Progenitor cell of endocrine pancreas (in vitro differentiated cells): Measurements from ENCODE around the gene SPTLC3. TPM values are rescaled to one million over a fixed set of nuclear protein-coding genes. Genes with fewer than 3 reads are reported as not detected.
A peak's percentile ranks its signal among the peaks of the same experiment; 100 is the strongest.

Experiments used
- DNase-seq: peaks from one replicate; pipeline ENCODE4 v3.0.0; 2021; ENCODE audit warnings: low spot score; ENCODE audit not compliant: unreplicated experiment
- H3K27ac Mint-ChIP-seq: 2 replicates; pipeline ENCODE4 v1.8.0; 2021; ENCODE audit warnings: mild to moderate bottlenecking, moderate library complexity, mixed read lengths
- H3K27me3 Mint-ChIP-seq: 2 replicates; pipeline ENCODE4 v1.8.0; 2021; ENCODE audit warnings: mixed read lengths
- H3K36me3 Mint-ChIP-seq: 2 replicates; pipeline ENCODE4 v1.8.0; 2022; ENCODE audit warnings: mixed read lengths; ENCODE audit not compliant: insufficient read depth
- H3K4me1 Mint-ChIP-seq: 2 replicates; pipeline ENCODE4 v1.8.0; 2021; ENCODE audit warnings: low read depth, mixed read lengths
- H3K4me3 Mint-ChIP-seq: 2 replicates; pipeline ENCODE4 v1.8.0; 2021; ENCODE audit warnings: low read depth, mild to moderate bottlenecking, moderate library complexity, mixed read lengths
- H3K9me3 Mint-ChIP-seq: 2 replicates; pipeline ENCODE4 v1.8.0; 2021; ENCODE audit warnings: low read depth, mixed read lengths
- long read RNA-seq: library from polyadenylated mRNA; unstranded; transcript quantifications from one replicate; pipeline ENCODE4 v2.0.0, GENCODE V29; 2020
- total RNA-seq: library from RNA; stranded (reverse); gene quantifications from 2 replicates; pipeline ENCODE4 v1.2.1, GENCODE V29; 2021
- TF ChIP-seq, protein P1 (sequence below): fragments of 200-600 bp; sonication (generic); IDR thresholded peaks from one replicate; pipeline ENCODE4 v1.5.0; 2021; ENCODE audit warnings: antibody characterized with exemption, mild to moderate bottlenecking; ENCODE audit not compliant: unreplicated experiment

SPTLC3 gene
- 42.7 and 52.2 TPM in 2 replicates for total RNA-seq
- long read RNA-seq, full-length matches to known transcripts = 110 of 243 reads
- long read RNA-seq, partial matches to known transcripts = 50 of 243 reads
- long read RNA-seq, other reads (novel, unspliced or antisense) = 83 of 243 reads

DNA sequence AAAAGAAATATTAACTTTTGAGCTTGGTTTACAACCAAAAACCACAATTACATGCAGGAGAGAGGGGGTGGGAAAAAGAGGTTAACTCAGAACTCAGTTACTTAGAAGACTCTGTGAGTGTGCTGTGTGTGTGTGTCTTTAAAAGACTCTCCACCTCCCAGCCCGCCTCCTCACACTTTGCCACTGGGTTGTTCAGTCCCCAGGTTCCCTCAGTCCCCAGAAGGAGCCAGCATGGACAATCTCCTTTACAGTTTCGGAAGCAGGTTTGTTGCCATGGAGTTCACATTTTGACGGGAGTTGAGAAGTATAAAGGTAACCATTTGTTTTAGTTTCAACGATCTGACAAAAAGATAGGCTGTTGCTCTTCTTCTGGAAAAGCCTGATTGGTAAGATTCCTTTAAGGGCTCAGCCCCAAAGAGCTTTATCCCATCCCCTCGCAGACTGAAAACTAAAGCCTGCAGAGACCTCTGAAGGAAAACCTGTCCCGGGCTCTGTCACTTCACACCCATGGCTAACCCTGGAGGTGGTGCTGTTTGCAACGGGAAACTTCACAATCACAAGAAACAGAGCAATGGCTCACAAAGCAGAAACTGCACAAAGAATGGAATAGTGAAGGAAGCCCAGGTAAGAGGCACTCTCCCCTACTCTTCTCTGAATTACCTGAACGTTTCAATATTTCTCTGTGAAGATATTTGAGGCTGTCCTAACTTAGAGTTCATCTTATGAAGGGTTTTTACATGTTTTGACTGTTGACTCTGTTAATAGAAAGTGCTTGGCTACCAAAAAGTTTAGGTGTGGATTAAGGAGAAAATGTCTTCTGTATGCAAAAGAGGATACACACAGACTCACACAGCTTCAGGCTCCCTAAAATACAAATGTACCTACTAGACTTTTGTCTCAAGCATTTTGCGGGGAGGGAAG, at the start of gene SPTLC3:
TSS of gene SPTLC3 (plus strand) at position 212 of the 921 bp plus-strand sequence. CDS start at position 508, 296 bp downstream.
- Mint-ChIP-seq H3K36me3 (peaks cover 7% of the 10 kb centered on the region), H3K27ac (peak within 1 kb of the TSS; percentile 95), H3K4me1 (peaks cover 42% of the 10 kb centered on the region), H3K4me3 (peak within 1 kb of the TSS; percentile 82), H3K9me3 (no peaks in the 10 kb centered on the region), H3K27me3 (no peaks in the 10 kb centered on the region)
- TF ChIP-seq, protein P1, sequence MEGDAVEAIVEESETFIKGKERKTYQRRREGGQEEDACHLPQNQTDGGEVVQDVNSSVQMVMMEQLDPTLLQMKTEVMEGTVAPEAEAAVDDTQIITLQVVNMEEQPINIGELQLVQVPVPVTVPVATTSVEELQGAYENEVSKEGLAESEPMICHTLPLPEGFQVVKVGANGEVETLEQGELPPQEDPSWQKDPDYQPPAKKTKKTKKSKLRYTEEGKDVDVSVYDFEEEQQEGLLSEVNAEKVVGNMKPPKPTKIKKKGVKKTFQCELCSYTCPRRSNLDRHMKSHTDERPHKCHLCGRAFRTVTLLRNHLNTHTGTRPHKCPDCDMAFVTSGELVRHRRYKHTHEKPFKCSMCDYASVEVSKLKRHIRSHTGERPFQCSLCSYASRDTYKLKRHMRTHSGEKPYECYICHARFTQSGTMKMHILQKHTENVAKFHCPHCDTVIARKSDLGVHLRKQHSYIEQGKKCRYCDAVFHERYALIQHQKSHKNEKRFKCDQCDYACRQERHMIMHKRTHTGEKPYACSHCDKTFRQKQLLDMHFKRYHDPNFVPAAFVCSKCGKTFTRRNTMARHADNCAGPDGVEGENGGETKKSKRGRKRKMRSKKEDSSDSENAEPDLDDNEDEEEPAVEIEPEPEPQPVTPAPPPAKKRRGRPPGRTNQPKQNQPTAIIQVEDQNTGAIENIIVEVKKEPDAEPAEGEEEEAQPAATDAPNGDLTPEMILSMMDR = peak; percentile 7
- DNase-seq = peak; percentile 18

GRCh38 chr20:12961725-12962124, 47.0 kb upstream of the SPTLC3 start:
- Mint-ChIP-seq H3K9me3 (no peaks in the 10 kb centered on the region), H3K36me3 (no peaks in the 10 kb centered on the region), H3K27ac (no peak overlapping the region), H3K27me3 (no peaks in the 10 kb centered on the region), H3K4me3 (no peak overlapping the region), H3K4me1 (peaks cover 7% of the 10 kb centered on the region)
- DNase-seq = no peak
- TF ChIP-seq, protein P1 = no peak

DNA sequence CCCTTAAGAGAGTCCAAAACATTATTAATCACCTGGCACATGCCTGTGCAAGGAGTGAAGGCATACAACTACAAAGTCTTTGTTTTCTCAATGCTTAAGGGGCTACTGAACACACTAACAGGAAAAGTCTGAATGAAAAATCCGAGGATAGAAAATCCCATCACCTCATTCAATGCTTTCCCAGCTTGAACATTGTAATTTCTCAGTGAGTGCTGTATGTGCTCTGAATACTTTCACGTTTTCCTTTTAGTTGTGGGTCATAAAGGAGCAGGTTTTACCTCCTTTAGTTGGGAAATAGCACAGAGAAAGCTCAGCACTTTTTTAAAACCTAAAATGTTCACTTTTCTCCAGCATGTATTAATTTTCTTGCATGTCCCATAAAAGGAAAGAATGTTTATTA, 45.9 kb upstream of the SPTLC3 start:
- no peaks in the 10 kb centered on the region for H3K27me3 Mint-ChIP-seq
- DNase-seq = no peak
- no peaks in the 10 kb centered on the region for H3K9me3 Mint-ChIP-seq
- TF ChIP-seq, protein P1 = no peak
- H3K36me3 Mint-ChIP-seq = no peaks in the 10 kb centered on the region
- peaks cover 7% of the 10 kb centered on the region for H3K4me1 Mint-ChIP-seq
- no peak overlapping the region for H3K27ac Mint-ChIP-seq
- H3K4me3 Mint-ChIP-seq = no peak overlapping the region

GRCh38 chr20:12963416-12963815, 45.4 kb upstream of the SPTLC3 start:
- no peak for DNase-seq

More at GRCh38 chr20:12963416-12963815, 45.4 kb upstream of the SPTLC3 start:
- H3K4me1 Mint-ChIP-seq = peaks cover 7% of the 10 kb centered on the region
- H3K36me3 Mint-ChIP-seq = no peaks in the 10 kb centered on the region
- H3K27me3 Mint-ChIP-seq = no peaks in the 10 kb centered on the region
- TF ChIP-seq, protein P1 = no peak
- no peak overlapping the region for H3K4me3 Mint-ChIP-seq
- no peak overlapping the region for H3K27ac Mint-ChIP-seq
- no peaks in the 10 kb centered on the region for H3K9me3 Mint-ChIP-seq
